GM23338 (cell line): ENCODE measurements around the gene COBL. TPM values are rescaled to one million over a fixed set of nuclear protein-coding genes. Genes with fewer than 3 reads are reported as not detected.

ENCODE experiments used
- ATAC-seq: fragments of 200-7000 bp; cut with Tn5 transposase; 3 replicates; pipeline ENCODE4 v1.9.1; 2020
- DNase-seq: peaks from one replicate; pipeline ENCODE4 v3.0.0-alpha.2; 2015; ENCODE audit warnings: low spot score
- H2AFZ ChIP-seq: fragments of 200-600 bp; sonication (generic); 2 replicates; pipeline ENCODE4 v1.8.0; 2016; ENCODE audit warnings: antibody characterized with exemption, mild to moderate bottlenecking, moderate library complexity
- H3F3A ChIP-seq: fragments of 200-600 bp; sonication (generic); replicated peaks from 2 replicates; pipeline ENCODE4 v1.8.0; 2017; ENCODE audit warnings: antibody characterized with exemption, mixed run types, low read depth
- H3K27ac ChIP-seq: fragments of 200-600 bp; sonication (generic); 2 replicates; pipeline ENCODE4 v1.6.1; 2016; ENCODE audit warnings: low read depth
- H3K27me3 ChIP-seq: fragments of 200-600 bp; sonication (generic); 2 replicates; pipeline ENCODE4 v1.8.0; 2016; ENCODE audit warnings: mild to moderate bottlenecking, mixed run types, moderate library complexity; ENCODE audit not compliant: insufficient read depth
- H3K36me3 ChIP-seq: fragments of 200-600 bp; sonication (generic); 2 replicates; pipeline ENCODE4 v1.8.0; 2016; ENCODE audit warnings: mild to moderate bottlenecking; ENCODE audit not compliant: insufficient read depth
- H3K4me1 ChIP-seq: fragments of 200-600 bp; sonication (generic); 2 replicates; pipeline ENCODE4 v1.8.0; 2016; ENCODE audit warnings: mild to moderate bottlenecking, moderate library complexity; ENCODE audit not compliant: insufficient read depth
- H3K4me2 ChIP-seq: fragments of 200-600 bp; sonication (generic); 2 replicates; pipeline ENCODE4 v1.7.1; 2017; ENCODE audit warnings: mixed run types
- H3K4me3 ChIP-seq: fragments of 200-600 bp; sonication (generic); 2 replicates; pipeline ENCODE4 v1.6.1; 2016; ENCODE audit warnings: mixed run types
- H3K79me2 ChIP-seq: fragments of 200-600 bp; sonication (generic); replicated peaks from 2 replicates; pipeline ENCODE4 v1.8.0; 2017; ENCODE audit warnings: mild to moderate bottlenecking; ENCODE audit not compliant: insufficient read depth
- H3K9me2 ChIP-seq: fragments of 200-600 bp; sonication (generic); 2 replicates; pipeline ENCODE4 v1.8.0; 2017; ENCODE audit not compliant: insufficient read depth
- H4K20me1 ChIP-seq: fragments of 200-600 bp; sonication (generic); replicated peaks from 2 replicates; pipeline ENCODE4 v1.8.0; 2017; ENCODE audit warnings: mild to moderate bottlenecking; ENCODE audit not compliant: insufficient read depth
- H3K27ac Mint-ChIP-seq: 2 replicates; pipeline ENCODE4 v1.8.0; 2020; ENCODE audit warnings: inconsistent platforms, mild to moderate bottlenecking, moderate library complexity, mixed read lengths
- H3K27me3 Mint-ChIP-seq: 3 replicates; pipeline ENCODE4 v1.8.0; 2022; ENCODE audit warnings: low read depth, mild to moderate bottlenecking, moderate library complexity, mixed read lengths, inconsistent platforms; ENCODE audit not compliant: insufficient read depth, poor library complexity
- H3K36me3 Mint-ChIP-seq: 3 replicates; pipeline ENCODE4 v1.8.0; 2021; ENCODE audit warnings: low read depth, mild to moderate bottlenecking, inconsistent platforms, moderate library complexity, mixed read lengths
- H3K4me1 Mint-ChIP-seq: 3 replicates; pipeline ENCODE4 v1.8.0; 2020; ENCODE audit warnings: mild to moderate bottlenecking, inconsistent platforms, mixed read lengths
- H3K4me3 Mint-ChIP-seq: 3 replicates; pipeline ENCODE4 v1.8.0; 2021; ENCODE audit warnings: moderate library complexity, mild to moderate bottlenecking, inconsistent platforms, mixed read lengths
- H3K9me3 Mint-ChIP-seq: 3 replicates; pipeline ENCODE4 v1.8.0; 2020; ENCODE audit warnings: moderate library complexity, mild to moderate bottlenecking, inconsistent platforms, mixed read lengths
- EZH2 ChIP-seq: fragments of 200-600 bp; sonication (generic); IDR thresholded peaks from one replicate; pipeline ENCODE4 v1.8.0; 2017; ENCODE audit warnings: antibody characterized with exemption, mild to moderate bottlenecking, low read depth; ENCODE audit not compliant: unreplicated experiment
- NANOG ChIP-seq: IDR thresholded peaks from 2 replicates; pipeline ENCODE4 v1.6.1; 2016; ENCODE audit warnings: antibody characterized with exemption, borderline replicate concordance
- ZNF331 ChIP-seq: fragments of 250-450 bp; sonication (Bioruptor Pico); IDR thresholded peaks from 2 replicates; pipeline ENCODE4 v1.5.0; 2020; ENCODE audit warnings: low read depth, mild to moderate bottlenecking, moderate library complexity
- polyA plus RNA-seq: library from polyadenylated mRNA; unstranded; fragments of >200 nt; fragmentation: Nextera tagmentation; extraction: Ambion mirVana; gene quantifications from 2 replicates; pipeline ENCODE4 v1.2.1, GENCODE V29; 2016
- total RNA-seq: library from RNA; depleted of rRNA; stranded (reverse); fragments of >200 nt; shearing (Covaris generic); gene quantifications from 2 replicates; pipeline ENCODE4 v1.2.3, GENCODE V29; 2014
- TF ChIP-seq, protein P1 (sequence below): IDR thresholded peaks from one replicate; pipeline ENCODE4 v1.6.1; 2018; ENCODE audit warnings: antibody characterized with exemption; ENCODE audit not compliant: unreplicated experiment
- TF ChIP-seq, protein P2 (sequence below): fragments of 250-450 bp; sonication (Bioruptor Pico); IDR thresholded peaks from 2 replicates; pipeline ENCODE4 v1.5.0; 2020; ENCODE audit warnings: mild to moderate bottlenecking, moderate library complexity

COBL gene
- total and polyA plus RNA-seq, 2 experiments from 2014 or later = 18.3 to 51.9 TPM

DNA sequence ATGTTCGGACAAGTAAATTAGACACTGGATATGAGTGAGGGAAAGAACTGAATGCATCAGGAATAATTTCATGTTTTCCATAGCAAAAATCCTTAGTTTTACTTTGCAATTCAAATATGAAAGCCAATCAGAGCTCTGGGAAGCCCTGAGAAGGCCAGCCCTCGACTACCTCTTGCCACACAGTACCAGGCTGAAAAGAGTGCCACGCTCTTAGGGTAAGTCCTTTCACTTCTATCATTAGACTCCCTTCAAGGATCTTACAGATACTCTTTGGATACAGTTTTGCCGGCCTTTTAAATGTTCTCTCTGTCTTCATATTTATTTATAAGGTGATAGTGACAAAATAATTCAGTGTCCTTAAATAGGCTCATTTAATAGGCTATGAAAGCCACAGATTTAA lies 1.9 kb downstream of the COBL start:
- H3K36me3 ChIP-seq = no peaks in the 10 kb centered on the region
- no peak overlapping the region for H2AFZ ChIP-seq
- Mint-ChIP-seq H3K9me3 (no peaks in the 10 kb centered on the region; the same call in 2 of the 3 replicates), H3K27me3 (peaks cover 40% of the 10 kb centered on the region), H3K27ac (no peak overlapping the region), H3K36me3 (no peaks in the 10 kb centered on the region; the same call in 2 of the 3 replicates), H3K4me1 (peaks cover 67% of the 10 kb centered on the region), H3K4me3 (peak overlapping the region; percentile 95)
- peaks cover 10% of the 10 kb centered on the region for H3F3A ChIP-seq
- peaks cover 21% of the 10 kb centered on the region for H4K20me1 ChIP-seq
- ATAC-seq = no peak
- peak overlapping the region; percentile 74 for H3K4me3 ChIP-seq
- H3K4me1 ChIP-seq = peaks cover 49% of the 10 kb centered on the region
- peaks cover 57% of the 10 kb centered on the region for H3K79me2 ChIP-seq
- H3K4me2 ChIP-seq = peak overlapping the region; percentile 84
- no peak for DNase-seq
- no peak overlapping the region for H3K27ac ChIP-seq
- TF ChIP-seq ZNF331 (CRISPR knock-in tag) = no peak
- no peak for TF ChIP-seq NANOG
- TF ChIP-seq, protein P1, sequence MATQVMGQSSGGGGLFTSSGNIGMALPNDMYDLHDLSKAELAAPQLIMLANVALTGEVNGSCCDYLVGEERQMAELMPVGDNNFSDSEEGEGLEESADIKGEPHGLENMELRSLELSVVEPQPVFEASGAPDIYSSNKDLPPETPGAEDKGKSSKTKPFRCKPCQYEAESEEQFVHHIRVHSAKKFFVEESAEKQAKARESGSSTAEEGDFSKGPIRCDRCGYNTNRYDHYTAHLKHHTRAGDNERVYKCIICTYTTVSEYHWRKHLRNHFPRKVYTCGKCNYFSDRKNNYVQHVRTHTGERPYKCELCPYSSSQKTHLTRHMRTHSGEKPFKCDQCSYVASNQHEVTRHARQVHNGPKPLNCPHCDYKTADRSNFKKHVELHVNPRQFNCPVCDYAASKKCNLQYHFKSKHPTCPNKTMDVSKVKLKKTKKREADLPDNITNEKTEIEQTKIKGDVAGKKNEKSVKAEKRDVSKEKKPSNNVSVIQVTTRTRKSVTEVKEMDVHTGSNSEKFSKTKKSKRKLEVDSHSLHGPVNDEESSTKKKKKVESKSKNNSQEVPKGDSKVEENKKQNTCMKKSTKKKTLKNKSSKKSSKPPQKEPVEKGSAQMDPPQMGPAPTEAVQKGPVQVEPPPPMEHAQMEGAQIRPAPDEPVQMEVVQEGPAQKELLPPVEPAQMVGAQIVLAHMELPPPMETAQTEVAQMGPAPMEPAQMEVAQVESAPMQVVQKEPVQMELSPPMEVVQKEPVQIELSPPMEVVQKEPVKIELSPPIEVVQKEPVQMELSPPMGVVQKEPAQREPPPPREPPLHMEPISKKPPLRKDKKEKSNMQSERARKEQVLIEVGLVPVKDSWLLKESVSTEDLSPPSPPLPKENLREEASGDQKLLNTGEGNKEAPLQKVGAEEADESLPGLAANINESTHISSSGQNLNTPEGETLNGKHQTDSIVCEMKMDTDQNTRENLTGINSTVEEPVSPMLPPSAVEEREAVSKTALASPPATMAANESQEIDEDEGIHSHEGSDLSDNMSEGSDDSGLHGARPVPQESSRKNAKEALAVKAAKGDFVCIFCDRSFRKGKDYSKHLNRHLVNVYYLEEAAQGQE = no peak
- no peak for TF ChIP-seq EZH2
- TF ChIP-seq, protein P2, sequence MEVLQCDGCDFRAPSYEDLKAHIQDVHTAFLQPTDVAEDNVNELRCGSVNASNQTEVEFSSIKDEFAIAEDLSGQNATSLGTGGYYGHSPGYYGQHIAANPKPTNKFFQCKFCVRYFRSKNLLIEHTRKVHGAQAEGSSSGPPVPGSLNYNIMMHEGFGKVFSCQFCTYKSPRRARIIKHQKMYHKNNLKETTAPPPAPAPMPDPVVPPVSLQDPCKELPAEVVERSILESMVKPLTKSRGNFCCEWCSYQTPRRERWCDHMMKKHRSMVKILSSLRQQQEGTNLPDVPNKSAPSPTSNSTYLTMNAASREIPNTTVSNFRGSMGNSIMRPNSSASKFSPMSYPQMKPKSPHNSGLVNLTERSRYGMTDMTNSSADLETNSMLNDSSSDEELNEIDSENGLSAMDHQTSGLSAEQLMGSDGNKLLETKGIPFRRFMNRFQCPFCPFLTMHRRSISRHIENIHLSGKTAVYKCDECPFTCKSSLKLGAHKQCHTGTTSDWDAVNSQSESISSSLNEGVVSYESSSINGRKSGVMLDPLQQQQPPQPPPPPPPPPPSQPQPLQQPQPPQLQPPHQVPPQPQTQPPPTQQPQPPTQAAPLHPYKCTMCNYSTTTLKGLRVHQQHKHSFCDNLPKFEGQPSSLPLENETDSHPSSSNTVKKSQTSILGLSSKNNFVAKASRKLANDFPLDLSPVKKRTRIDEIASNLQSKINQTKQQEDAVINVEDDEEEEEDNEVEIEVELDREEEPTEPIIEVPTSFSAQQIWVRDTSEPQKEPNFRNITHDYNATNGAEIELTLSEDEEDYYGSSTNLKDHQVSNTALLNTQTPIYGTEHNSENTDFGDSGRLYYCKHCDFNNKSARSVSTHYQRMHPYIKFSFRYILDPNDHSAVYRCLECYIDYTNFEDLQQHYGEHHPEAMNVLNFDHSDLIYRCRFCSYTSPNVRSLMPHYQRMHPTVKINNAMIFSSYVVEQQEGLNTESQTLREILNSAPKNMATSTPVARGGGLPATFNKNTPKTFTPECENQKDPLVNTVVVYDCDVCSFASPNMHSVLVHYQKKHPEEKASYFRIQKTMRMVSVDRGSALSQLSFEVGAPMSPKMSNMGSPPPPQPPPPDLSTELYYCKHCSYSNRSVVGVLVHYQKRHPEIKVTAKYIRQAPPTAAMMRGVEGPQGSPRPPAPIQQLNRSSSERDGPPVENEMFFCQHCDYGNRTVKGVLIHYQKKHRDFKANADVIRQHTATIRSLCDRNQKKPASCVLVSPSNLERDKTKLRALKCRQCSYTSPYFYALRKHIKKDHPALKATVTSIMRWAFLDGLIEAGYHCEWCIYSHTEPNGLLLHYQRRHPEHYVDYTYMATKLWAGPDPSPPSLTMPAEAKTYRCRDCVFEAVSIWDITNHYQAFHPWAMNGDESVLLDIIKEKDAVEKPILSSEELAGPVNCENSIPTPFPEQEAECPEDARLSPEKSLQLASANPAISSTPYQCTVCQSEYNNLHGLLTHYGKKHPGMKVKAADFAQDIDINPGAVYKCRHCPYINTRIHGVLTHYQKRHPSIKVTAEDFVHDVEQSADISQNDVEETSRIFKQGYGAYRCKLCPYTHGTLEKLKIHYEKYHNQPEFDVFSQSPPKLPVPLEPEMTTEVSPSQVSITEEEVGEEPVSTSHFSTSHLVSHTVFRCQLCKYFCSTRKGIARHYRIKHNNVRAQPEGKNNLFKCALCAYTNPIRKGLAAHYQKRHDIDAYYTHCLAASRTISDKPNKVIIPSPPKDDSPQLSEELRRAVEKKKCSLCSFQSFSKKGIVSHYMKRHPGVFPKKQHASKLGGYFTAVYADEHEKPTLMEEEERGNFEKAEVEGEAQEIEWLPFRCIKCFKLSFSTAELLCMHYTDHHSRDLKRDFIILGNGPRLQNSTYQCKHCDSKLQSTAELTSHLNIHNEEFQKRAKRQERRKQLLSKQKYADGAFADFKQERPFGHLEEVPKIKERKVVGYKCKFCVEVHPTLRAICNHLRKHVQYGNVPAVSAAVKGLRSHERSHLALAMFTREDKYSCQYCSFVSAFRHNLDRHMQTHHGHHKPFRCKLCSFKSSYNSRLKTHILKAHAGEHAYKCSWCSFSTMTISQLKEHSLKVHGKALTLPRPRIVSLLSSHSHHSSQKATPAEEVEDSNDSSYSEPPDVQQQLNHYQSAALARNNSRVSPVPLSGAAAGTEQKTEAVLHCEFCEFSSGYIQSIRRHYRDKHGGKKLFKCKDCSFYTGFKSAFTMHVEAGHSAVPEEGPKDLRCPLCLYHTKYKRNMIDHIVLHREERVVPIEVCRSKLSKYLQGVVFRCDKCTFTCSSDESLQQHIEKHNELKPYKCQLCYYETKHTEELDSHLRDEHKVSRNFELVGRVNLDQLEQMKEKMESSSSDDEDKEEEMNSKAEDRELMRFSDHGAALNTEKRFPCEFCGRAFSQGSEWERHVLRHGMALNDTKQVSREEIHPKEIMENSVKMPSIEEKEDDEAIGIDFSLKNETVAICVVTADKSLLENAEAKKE (CRISPR knock-in tag) = no peak
- no peaks in the 10 kb centered on the region for H3K9me2 ChIP-seq
- H3K27me3 ChIP-seq = peaks cover 24% of the 10 kb centered on the region
